NOMO-1 treated with dmso at 0.1 percent for 144 hours (cell line): ENCODE measurements around the gene DQX1.
"Not testable (repeated sequence)": the region's sequence is repeated elsewhere in the genome, so short reads cannot be mapped to it uniquely, and the experiment has no call there.

ENCODE experiments used
- DNase-seq: peaks from one replicate; lab custom pipeline; 2025; ENCODE audit not compliant: unreplicated experiment; lab: John Stamatoyannopoulos, UW

The DQX1 gene

GRCh38 chr2:74525717-74526648 is at the start of gene DQX1:
DQX1 (minus strand) TSS chr2:74526231; CDS start chr2:74525729, 502 bp downstream.
- peak; percentile 56 for DNase-seq

GRCh38 chr2:74575320-74575719 is 49.3 kb upstream of the DQX1 start:
- DNase-seq, result no peak

GRCh38 chr2:74573747-74574562 is 47.9 kb upstream of the DQX1 start:
- peak; percentile 79 for DNase-seq

- DNase-seq, result no peak
Measured at GRCh38 chr2:74572178-74572925, 46.3 kb upstream of the DQX1 start.

- no peak for DNase-seq
Measured at GRCh38 chr2:74571058-74571457, 45.0 kb upstream of the DQX1 start.

- DNase-seq, result no peak
Measured at GRCh38 chr2:74569686-74570085, 43.7 kb upstream of the DQX1 start.

GRCh38 chr2:74567881-74568280 is 41.9 kb upstream of the DQX1 start:
- no peak for DNase-seq

- DNase-seq, result no peak
Measured at GRCh38 chr2:74566754-74567085, 40.7 kb upstream of the DQX1 start.

- no peak for DNase-seq
Measured at GRCh38 chr2:74566076-74566753, 40.2 kb upstream of the DQX1 start.

GRCh38 chr2:74564222-74564621 is 38.2 kb upstream of the DQX1 start:
- DNase-seq, result no peak

GRCh38 chr2:74562126-74562775 is 36.2 kb upstream of the DQX1 start:
- DNase-seq, result no peak

GRCh38 chr2:74561022-74561421 is 35.0 kb upstream of the DQX1 start:
- DNase-seq, result not testable (repeated sequence)

- no peak for DNase-seq
Measured at GRCh38 chr2:74560591-74560990, 34.6 kb upstream of the DQX1 start.

GRCh38 chr2:74559912-74560311 is 33.9 kb upstream of the DQX1 start:
- DNase-seq, result no peak

- no peak for DNase-seq
Measured at GRCh38 chr2:74558284-74559230, 32.5 kb upstream of the DQX1 start.

- no peak for DNase-seq
Measured at GRCh38 chr2:74556831-74557370, 30.9 kb upstream of the DQX1 start.

GRCh38 chr2:74556159-74556558 is 30.1 kb upstream of the DQX1 start:
- no peak for DNase-seq

- DNase-seq, result no peak
Measured at GRCh38 chr2:74555610-74556103, 29.6 kb upstream of the DQX1 start.
